ENCODE measurements around the gene UBN1. TPM values are rescaled to one million over a fixed set of nuclear protein-coding genes. Genes with fewer than 3 reads are reported as not detected.

The UBN1 gene
- total RNA-seq, 5 donors from 2014 or later (not counting 1 experiment from before 2014, with no cell fraction given), result 41.8 to 53.7 (median 48.2) TPM

DNA sequence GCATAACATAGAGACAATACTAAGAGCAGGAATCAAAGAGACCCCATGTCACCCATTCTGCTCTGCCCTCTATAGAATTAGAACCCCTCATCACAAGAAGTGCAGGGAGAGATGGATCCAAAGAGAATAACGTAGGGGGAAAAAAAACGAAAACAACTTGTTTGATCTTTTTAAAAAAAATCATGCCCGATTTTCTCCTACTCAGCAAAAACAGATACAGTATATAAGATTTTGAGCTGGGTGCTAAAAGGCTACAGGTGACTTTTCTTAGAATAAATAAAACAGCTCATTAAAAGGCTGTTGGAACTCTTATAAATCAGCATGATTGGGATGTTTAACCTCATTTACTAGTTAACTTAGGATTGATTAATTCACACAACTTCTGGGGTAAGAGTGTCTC lies 17.4 kb downstream of the UBN1 start:
- POLR2A ChIA-PET, result no interaction called here
- no peaks in the 10 kb centered on the region for H3K27me3 Mint-ChIP-seq
- ATAC-seq (replicated peaks in 1 of 4) (no peak), DNase-seq (no peak)
- Histone ChIP-seq H3K9me3 (no peaks in the 10 kb centered on the region), H3K27me3 (replicated peaks in 1 of 2; ENCODE audit: control insufficient read depth in 2 of 2, extremely low read depth in 1 of 2, insufficient read depth in 2 of 2, low read length in 1 of 2) (no peaks in the 10 kb centered on the region), H3K36me3 (ENCODE audit: control insufficient read depth in 2 of 2, extremely low read depth in 1 of 2, insufficient read depth in 1 of 2, low read length in 1 of 2) (peaks cover 13 to 50% of the 10 kb centered on the region in 2 donors), H3K4me3 (ENCODE audit: control insufficient read depth in 1 of 2, extremely low read depth in 1 of 2, low read length in 1 of 2) (no peak overlapping the region), H3K27ac (ENCODE audit: low read length) (no peak overlapping the region), H3K4me1 (ENCODE audit: control insufficient read depth in 1 of 2, extremely low read depth in 1 of 2, insufficient read depth in 2 of 2, low read length in 2 of 2) (no peaks in the 10 kb centered on the region)
- H3K4me3 Mint-ChIP-seq, result no peak overlapping the region
- CTCF ChIA-PET, result no interaction called here
- peaks cover 36% of the 10 kb centered on the region for H3K36me3 Mint-ChIP-seq
- H3K27ac Mint-ChIP-seq, result no peak overlapping the region
- no peaks in the 10 kb centered on the region for H3K9me3 Mint-ChIP-seq
- no CpG with 5 or more reads among the region's 3 CpGs for WGBS (ENCODE audit: insufficient coverage)
- H3K4me1 Mint-ChIP-seq, result peaks cover 27 to 31% (median 30%) of the 10 kb centered on the region in 3 donors

- peaks cover 17 to 50% of the 10 kb centered on the region in 2 donors for H3K36me3 ChIP-seq (ENCODE audit: control insufficient read depth in 2 of 2, extremely low read depth in 1 of 2, insufficient read depth in 1 of 2, low read length in 1 of 2)
- H3K27me3 Mint-ChIP-seq, result no peaks in the 10 kb centered on the region
- H3K4me3 Mint-ChIP-seq, result no peak overlapping the region
- ATAC-seq (replicated peaks in 1 of 4), result no peak
- ChIA-PET CTCF (no interaction called here), POLR2A (no interaction called here)
- 98% methylated on average over 9 of the region's 13 CpGs for whole genome bisulfite sequencing (ENCODE audit: insufficient coverage)
- no peak for DNase-seq
- no peaks in the 10 kb centered on the region for H3K9me3 ChIP-seq
- no peaks in the 10 kb centered on the region for H3K4me1 ChIP-seq (ENCODE audit: control insufficient read depth in 1 of 2, extremely low read depth in 1 of 2, insufficient read depth in 2 of 2, low read length in 2 of 2)
- no peak overlapping the region for H3K27ac Mint-ChIP-seq
- no peak overlapping the region for H3K4me3 ChIP-seq (ENCODE audit: control insufficient read depth in 1 of 2, extremely low read depth in 1 of 2, low read length in 1 of 2)
- no peak overlapping the region for H3K27ac ChIP-seq (ENCODE audit: low read length)
- H3K36me3 Mint-ChIP-seq, result peaks cover 37% of the 10 kb centered on the region
- H3K9me3 Mint-ChIP-seq, result no peaks in the 10 kb centered on the region
- no peaks in the 10 kb centered on the region for H3K27me3 ChIP-seq (replicated peaks in 1 of 2; ENCODE audit: control insufficient read depth in 2 of 2, extremely low read depth in 1 of 2, insufficient read depth in 2 of 2, low read length in 1 of 2)
- H3K4me1 Mint-ChIP-seq, result peaks cover 27 to 31% (median 28%) of the 10 kb centered on the region in 3 donors
Observed at GRCh38 chr16:4865231-4865860, 18.1 kb downstream of the UBN1 start.

- Mint-ChIP-seq H3K27ac (no peak overlapping the region), H3K9me3 (no peaks in the 10 kb centered on the region), H3K4me3 (no peak overlapping the region), H3K4me1 (peaks cover 26 to 31% (median 27%) of the 10 kb centered on the region in 3 donors), H3K36me3 (peaks cover 40% of the 10 kb centered on the region), H3K27me3 (no peaks in the 10 kb centered on the region)
- Histone ChIP-seq H3K4me3 (ENCODE audit: control insufficient read depth in 1 of 2, extremely low read depth in 1 of 2, low read length in 1 of 2) (no peak overlapping the region), H3K27me3 (replicated peaks in 1 of 2; ENCODE audit: control insufficient read depth in 2 of 2, extremely low read depth in 1 of 2, insufficient read depth in 2 of 2, low read length in 1 of 2) (no peaks in the 10 kb centered on the region), H3K36me3 (ENCODE audit: control insufficient read depth in 2 of 2, extremely low read depth in 1 of 2, insufficient read depth in 1 of 2, low read length in 1 of 2) (peaks cover 26 to 47% of the 10 kb centered on the region in 2 donors), H3K27ac (ENCODE audit: low read length) (no peak overlapping the region), H3K9me3 (no peaks in the 10 kb centered on the region), H3K4me1 (ENCODE audit: control insufficient read depth in 1 of 2, extremely low read depth in 1 of 2, insufficient read depth in 2 of 2, low read length in 2 of 2) (no peaks in the 10 kb centered on the region)
- no peak for DNase-seq
- ChIA-PET CTCF (no interaction called here), POLR2A (interaction anchor here in 1 of 2 donors (0.6 kb wide), 1 partner anchor 78 kb away, joined by 3 read pairs; no protein-coding TSS in a partner anchor)
- ATAC-seq (replicated peaks in 1 of 4), result no peak
- WGBS (ENCODE audit: insufficient coverage), result 98% methylated on average over 11 of the region's 12 CpGs
Observed at GRCh38 chr16:4866586-4866985, 19.3 kb downstream of the UBN1 start.

DNA sequence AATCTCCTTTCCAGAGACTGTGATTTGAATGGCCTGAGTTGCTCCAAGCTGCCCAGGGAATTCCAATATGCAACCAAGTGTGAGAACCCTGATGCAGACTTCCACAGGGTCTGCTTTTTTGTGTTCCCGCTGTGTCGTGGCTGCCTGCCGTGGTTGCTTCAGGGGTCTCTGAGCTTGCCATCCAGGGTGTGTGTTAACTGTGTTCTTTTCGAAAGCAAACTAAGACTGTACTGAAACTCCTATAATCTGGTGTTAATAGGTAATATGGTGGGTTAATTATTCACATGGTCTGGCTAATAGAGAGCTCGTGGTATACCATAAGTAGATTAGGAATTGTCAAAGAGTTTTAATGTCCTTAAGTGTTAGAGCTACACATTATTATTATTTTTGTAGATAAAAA lies 20.7 kb downstream of the UBN1 start:
- H3K27ac Mint-ChIP-seq, result no peak overlapping the region

DNA sequence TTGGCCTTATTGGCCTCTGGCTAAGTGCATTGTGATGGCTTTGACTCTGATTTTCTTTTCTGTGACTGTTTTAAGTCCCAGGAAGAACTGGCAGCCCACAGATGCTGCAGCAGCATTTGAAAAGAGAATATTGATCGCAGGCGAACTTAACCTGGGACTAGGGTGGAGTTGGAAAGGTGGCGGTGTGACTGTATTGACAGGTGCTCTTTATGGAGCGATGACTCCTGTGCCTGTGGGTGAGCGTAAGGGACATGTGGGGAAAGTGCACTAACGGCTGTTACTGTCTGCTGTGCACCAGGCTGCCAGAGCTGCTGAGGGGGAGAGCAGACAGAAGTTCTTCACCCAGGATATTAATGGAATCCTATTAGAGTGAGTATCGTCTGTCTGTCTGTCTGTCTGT lies 21.3 kb downstream of the UBN1 start:
- Mint-ChIP-seq H3K27ac (no peak overlapping the region), H3K9me3 (no peaks in the 10 kb centered on the region), H3K36me3 (peaks cover 46% of the 10 kb centered on the region), H3K27me3 (no peaks in the 10 kb centered on the region), H3K4me3 (no peak overlapping the region), H3K4me1 (peaks cover 16 to 31% (median 16%) of the 10 kb centered on the region in 3 donors)
- Histone ChIP-seq H3K4me3 (ENCODE audit: control insufficient read depth in 1 of 2, extremely low read depth in 1 of 2, low read length in 1 of 2) (no peak overlapping the region), H3K4me1 (ENCODE audit: control insufficient read depth in 1 of 2, extremely low read depth in 1 of 2, insufficient read depth in 2 of 2, low read length in 2 of 2) (no peaks in the 10 kb centered on the region), H3K9me3 (no peaks in the 10 kb centered on the region), H3K27ac (ENCODE audit: low read length) (no peak overlapping the region), H3K36me3 (ENCODE audit: control insufficient read depth in 2 of 2, extremely low read depth in 1 of 2, insufficient read depth in 1 of 2, low read length in 1 of 2) (peaks cover 30 to 52% of the 10 kb centered on the region in 2 donors), H3K27me3 (replicated peaks in 1 of 2; ENCODE audit: control insufficient read depth in 2 of 2, extremely low read depth in 1 of 2, insufficient read depth in 2 of 2, low read length in 1 of 2) (no peaks in the 10 kb centered on the region)
- ChIA-PET CTCF (no interaction called here), POLR2A (no interaction called here)
- ATAC-seq (replicated peaks in 1 of 4), result no peak
- DNase-seq, result no peak
- WGBS (ENCODE audit: insufficient coverage), result 95% methylated on average over 7 of the region's 7 CpGs

More for the DNA sequence above, 20.7 kb downstream of the UBN1 start:
- Mint-ChIP-seq H3K27me3 (no peaks in the 10 kb centered on the region), H3K4me3 (no peak overlapping the region), H3K36me3 (peaks cover 43% of the 10 kb centered on the region), H3K9me3 (no peaks in the 10 kb centered on the region), H3K4me1 (peaks cover 19 to 31% (median 20%) of the 10 kb centered on the region in 3 donors)
- Histone ChIP-seq H3K27me3 (replicated peaks in 1 of 2; ENCODE audit: control insufficient read depth in 2 of 2, extremely low read depth in 1 of 2, insufficient read depth in 2 of 2, low read length in 1 of 2) (no peaks in the 10 kb centered on the region), H3K4me1 (ENCODE audit: control insufficient read depth in 1 of 2, extremely low read depth in 1 of 2, insufficient read depth in 2 of 2, low read length in 2 of 2) (no peaks in the 10 kb centered on the region), H3K27ac (ENCODE audit: low read length) (no peak overlapping the region), H3K9me3 (no peaks in the 10 kb centered on the region), H3K36me3 (ENCODE audit: control insufficient read depth in 2 of 2, extremely low read depth in 1 of 2, insufficient read depth in 1 of 2, low read length in 1 of 2) (peaks cover 27 to 47% of the 10 kb centered on the region in 2 donors), H3K4me3 (ENCODE audit: control insufficient read depth in 1 of 2, extremely low read depth in 1 of 2, low read length in 1 of 2) (no peak overlapping the region)
- 95% methylated on average over 3 of the region's 5 CpGs for WGBS (ENCODE audit: insufficient coverage)
- ChIA-PET POLR2A (interaction anchor here in 1 of 2 donors (0.6 kb wide), 1 partner anchor 1915 kb away, joined by 3 read pairs; no protein-coding TSS in a partner anchor), CTCF (interaction anchor here in 1 of 2 donors (0.6 kb wide), 1 partner anchor 869 kb away, joined by 7 read pairs; no protein-coding TSS in a partner anchor)
- ATAC-seq (replicated peaks in 1 of 4), result no peak
- no peak for DNase-seq

GRCh38 chr16:4869147-4869805 lies 22.0 kb downstream of the UBN1 start:
- Histone ChIP-seq H3K27ac (ENCODE audit: low read length) (no peak overlapping the region), H3K9me3 (no peaks in the 10 kb centered on the region), H3K36me3 (ENCODE audit: control insufficient read depth in 2 of 2, extremely low read depth in 1 of 2, insufficient read depth in 1 of 2, low read length in 1 of 2) (peaks cover 31 to 59% of the 10 kb centered on the region in 2 donors), H3K4me3 (ENCODE audit: control insufficient read depth in 1 of 2, extremely low read depth in 1 of 2, low read length in 1 of 2) (no peak overlapping the region), H3K27me3 (replicated peaks in 1 of 2; ENCODE audit: control insufficient read depth in 2 of 2, extremely low read depth in 1 of 2, insufficient read depth in 2 of 2, low read length in 1 of 2) (no peaks in the 10 kb centered on the region), H3K4me1 (ENCODE audit: control insufficient read depth in 1 of 2, extremely low read depth in 1 of 2, insufficient read depth in 2 of 2, low read length in 2 of 2) (no peaks in the 10 kb centered on the region)
- Mint-ChIP-seq H3K27me3 (no peaks in the 10 kb centered on the region), H3K4me1 (peaks cover 13 to 30% (median 13%) of the 10 kb centered on the region in 3 donors), H3K9me3 (no peaks in the 10 kb centered on the region), H3K27ac (no peak overlapping the region), H3K4me3 (no peak overlapping the region), H3K36me3 (peaks cover 43% of the 10 kb centered on the region)
- 87% methylated on average over 13 of the region's 13 CpGs for WGBS (ENCODE audit: insufficient coverage)
- ATAC-seq (replicated peaks in 1 of 4), result no peak
- POLR2A ChIA-PET, result no interaction called here
- CTCF ChIA-PET, result no interaction called here
- DNase-seq, result no peak
